ENCODE results near the gene PPP2R5A. TPM values are rescaled to one million over a fixed set of nuclear protein-coding genes. Genes with fewer than 3 reads are reported as not detected.
A peak's percentile ranks its signal among the peaks of the same experiment; 100 is the strongest.

PPP2R5A gene
- total RNA-seq = 10 to 100 TPM; 40.7 to 41.4 TPM
- polyA plus RNA-seq (2013, experiment 1 of 2) = 17.7 TPM
- polyA plus RNA-seq (2013, experiment 2 of 2) = 18.3 TPM
- long read RNA-seq, experiment 1, transcript PPP2R5A-201 (13 exons, 3,128 nt) = major isoform, 6 of 22 reads
- long read RNA-seq, experiment 1, partial matches to known transcripts = 10 of 22 reads
- long read RNA-seq, experiment 1, other reads (novel, unspliced or antisense) = 6 of 22 reads
- long read RNA-seq, experiment 2, transcript PPP2R5A-201 (13 exons, 3,128 nt) = major isoform, 56 of 77 reads
- long read RNA-seq, experiment 2, partial matches to known transcripts = 8 of 77 reads
- long read RNA-seq, experiment 2, other reads (novel, unspliced or antisense) = 13 of 77 reads
- long read RNA-seq, experiment 3, partial matches to known transcripts = 1 of 8 reads
- long read RNA-seq, experiment 3, other reads (novel, unspliced or antisense) = 3 of 8 reads
- long read RNA-seq, experiment 4, partial matches to known transcripts = 1 of 1 reads
- long read RNA-seq, experiment 4, other reads (novel, unspliced or antisense) = 0 of 1 reads

- Histone ChIP-seq H3K9me3 (ENCODE audit: control insufficient read depth, low read length) (no peaks in the 10 kb centered on the region), H3K27me3 (ENCODE audit: control insufficient read depth, insufficient read depth, low read length, poor library complexity, severe bottlenecking) (no peaks in the 10 kb centered on the region), H3K4me3 (ENCODE audit: low read length) (peak within 1 kb of the TSS; percentile 93), H3K4me1 (ENCODE audit: control insufficient read depth, insufficient read depth, low read length) (no peaks in the 10 kb centered on the region), H3K9ac (ENCODE audit: extremely low read depth, low read length, poor library complexity, severe bottlenecking) (peak within 1 kb of the TSS; percentile 63), H3K27ac (ENCODE audit: low read depth, low read length) (peak within 1 kb of the TSS; percentile 47), H3K36me3 (ENCODE audit: control insufficient read depth, insufficient read depth, low read length) (peaks cover 4% of the 10 kb centered on the region)
- Mint-ChIP-seq H3K4me3 (peak within 1 kb of the TSS; percentile 87), H3K36me3 (ENCODE audit: low read depth) (no peaks in the 10 kb centered on the region), H3K9me3 (no peaks in the 10 kb centered on the region), H3K27ac (peak within 1 kb of the TSS; percentile 99), H3K27me3 (ENCODE audit: insufficient read depth) (no peaks in the 10 kb centered on the region), H3K4me1 (peaks cover 27% of the 10 kb centered on the region)
- peak; percentile 99 for DNase-seq
- peak; percentile 65 for TF ChIP-seq CTCF (conservative IDR thresholded peaks at IDR 0.05)
- WGBS, 2 experiments (ENCODE audit: insufficient coverage in 1 of 2, insufficient read length in 1 of 2) = 0 to 1% methylated on average over 40 to 92 of the region's 92 CpGs
Observed at GRCh38 chr1:212284744-212285684, at the start of gene PPP2R5A. Gene PPP2R5A, plus strand, starts transcription at chr1:212285410. Its CDS starts 701 bp downstream, at chr1:212286111.

DNA sequence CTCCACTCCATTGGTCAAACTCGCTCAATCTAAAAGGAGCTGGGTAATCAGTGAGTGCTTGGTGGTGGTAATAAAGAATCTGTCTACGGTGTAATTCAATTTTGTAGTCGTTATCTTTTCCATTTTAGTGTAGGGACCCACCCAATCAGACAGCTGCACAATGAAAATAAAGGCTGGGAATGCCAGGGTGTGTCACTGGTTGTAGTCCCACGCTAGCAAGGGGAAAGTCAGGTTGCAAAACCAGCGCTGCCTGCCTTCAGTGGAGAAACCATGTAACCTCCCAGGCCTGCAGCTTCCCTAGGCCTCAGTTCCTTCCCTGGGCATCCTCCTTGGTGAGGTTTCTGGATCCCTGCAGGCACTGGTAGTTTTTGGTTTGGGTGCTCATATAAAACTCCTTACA, 49.4 kb upstream of the PPP2R5A start:
- TF ChIP-seq CTCF (conservative IDR thresholded peaks at IDR 0.05) = no peak
- 91 to 94% methylated on average over 5 of the region's 5 CpGs for WGBS, 2 experiments (ENCODE audit: insufficient coverage in 1 of 2, insufficient read length in 1 of 2)
- Histone ChIP-seq H3K27ac (ENCODE audit: low read depth, low read length) (no peak overlapping the region), H3K9ac (ENCODE audit: extremely low read depth, low read length, poor library complexity, severe bottlenecking) (no peak overlapping the region), H3K9me3 (ENCODE audit: control insufficient read depth, low read length) (no peaks in the 10 kb centered on the region), H3K4me1 (ENCODE audit: control insufficient read depth, insufficient read depth, low read length) (peaks cover 22% of the 10 kb centered on the region), H3K27me3 (ENCODE audit: control insufficient read depth, insufficient read depth, low read length, poor library complexity, severe bottlenecking) (no peaks in the 10 kb centered on the region), H3K36me3 (ENCODE audit: control insufficient read depth, insufficient read depth, low read length) (no peaks in the 10 kb centered on the region), H3K4me3 (ENCODE audit: low read length) (no peak overlapping the region)
- H3K4me3 Mint-ChIP-seq = no peak overlapping the region
- peaks cover 4% of the 10 kb centered on the region for H3K27me3 Mint-ChIP-seq (ENCODE audit: insufficient read depth)
- H3K36me3 Mint-ChIP-seq (ENCODE audit: low read depth) = no peaks in the 10 kb centered on the region
- no peak overlapping the region for H3K27ac Mint-ChIP-seq
- peaks cover 36% of the 10 kb centered on the region for H3K4me1 Mint-ChIP-seq
- no peaks in the 10 kb centered on the region for H3K9me3 Mint-ChIP-seq
- no peak for DNase-seq

GRCh38 chr1:212236664-212237220, 48.5 kb upstream of the PPP2R5A start:
- no peaks in the 10 kb centered on the region for H3K9me3 Mint-ChIP-seq
- Histone ChIP-seq H3K4me3 (ENCODE audit: low read length) (no peak overlapping the region), H3K27me3 (ENCODE audit: control insufficient read depth, insufficient read depth, low read length, poor library complexity, severe bottlenecking) (no peaks in the 10 kb centered on the region), H3K9ac (ENCODE audit: extremely low read depth, low read length, poor library complexity, severe bottlenecking) (no peak overlapping the region), H3K36me3 (ENCODE audit: control insufficient read depth, insufficient read depth, low read length) (no peaks in the 10 kb centered on the region), H3K27ac (ENCODE audit: low read depth, low read length) (no peak overlapping the region), H3K9me3 (ENCODE audit: control insufficient read depth, low read length) (no peaks in the 10 kb centered on the region), H3K4me1 (ENCODE audit: control insufficient read depth, insufficient read depth, low read length) (peaks cover 22% of the 10 kb centered on the region)
- H3K27me3 Mint-ChIP-seq (ENCODE audit: insufficient read depth) = peaks cover 4% of the 10 kb centered on the region
- peaks cover 36% of the 10 kb centered on the region for H3K4me1 Mint-ChIP-seq
- no peaks in the 10 kb centered on the region for H3K36me3 Mint-ChIP-seq (ENCODE audit: low read depth)
- no peak for DNase-seq
- TF ChIP-seq CTCF (conservative IDR thresholded peaks at IDR 0.05) = no peak
- H3K4me3 Mint-ChIP-seq = no peak overlapping the region
- 80 to 90% methylated on average over 1 to 2 of the region's 3 CpGs for WGBS, 2 experiments (ENCODE audit: insufficient coverage in 1 of 2, insufficient read length in 1 of 2)
- H3K27ac Mint-ChIP-seq = no peak overlapping the region

All from endodermal cell (in vitro differentiated cells).